DMS153 (cell line): ENCODE data around the gene KDM5B.
"Not testable (repeated sequence)": the region's sequence is repeated elsewhere in the genome, so short reads cannot be mapped to it uniquely, and the experiment has no call there.

Source experiments
- DNase-seq: peaks from one replicate; lab custom pipeline; 2025; lab: John Stamatoyannopoulos, UW

Gene KDM5B

GRCh38 chr1:202807926-202808757 is at the start of gene KDM5B:
Gene KDM5B (minus strand): TSS chr1:202808421. CDS start chr1:202808305, 116 bp downstream.
- peak; percentile 67 for DNase-seq

GRCh38 chr1:202857136-202857610 is 49.0 kb upstream of the KDM5B start:
- DNase-seq, result no peak

GRCh38 chr1:202856014-202856413 is 47.8 kb upstream of the KDM5B start:
- DNase-seq, result no peak

- no peak for DNase-seq
Observed at GRCh38 chr1:202854787-202855186, 46.6 kb upstream of the KDM5B start.

GRCh38 chr1:202852163-202852904 is 44.1 kb upstream of the KDM5B start:
- DNase-seq, result no peak

- DNase-seq, result no peak
Observed at GRCh38 chr1:202850593-202851362, 42.6 kb upstream of the KDM5B start.

GRCh38 chr1:202848191-202848542 is 39.9 kb upstream of the KDM5B start:
- no peak for DNase-seq

- no peak for DNase-seq
Observed at GRCh38 chr1:202844935-202845334, 36.7 kb upstream of the KDM5B start.

GRCh38 chr1:202844259-202844658 is 36.0 kb upstream of the KDM5B start:
- DNase-seq, result no peak

- no peak for DNase-seq
Observed at GRCh38 chr1:202843081-202843480, 34.9 kb upstream of the KDM5B start.

- no peak for DNase-seq
Observed at GRCh38 chr1:202837746-202838262, 29.6 kb upstream of the KDM5B start.

- no peak for DNase-seq
Observed at GRCh38 chr1:202836623-202837403, 28.6 kb upstream of the KDM5B start.

GRCh38 chr1:202835548-202836072 is 27.4 kb upstream of the KDM5B start:
- DNase-seq, result no peak

- DNase-seq, result no peak
Observed at GRCh38 chr1:202834771-202835547, 26.7 kb upstream of the KDM5B start.

- DNase-seq, result no peak
Observed at GRCh38 chr1:202831906-202832305, 23.7 kb upstream of the KDM5B start.

GRCh38 chr1:202829223-202829622 is 21.0 kb upstream of the KDM5B start:
- not testable (repeated sequence) for DNase-seq

- DNase-seq, result no peak
Observed at GRCh38 chr1:202825748-202826147, 17.5 kb upstream of the KDM5B start.

GRCh38 chr1:202821467-202821866 is 13.2 kb upstream of the KDM5B start:
- DNase-seq, result no peak

GRCh38 chr1:202818819-202819218 is 10.6 kb upstream of the KDM5B start:
- DNase-seq, result no peak

- DNase-seq, result no peak
Observed at GRCh38 chr1:202815120-202815519, 6.9 kb upstream of the KDM5B start.
